A549 treated with ZK216348 at 1 μM for 4 hours (cell line): ENCODE data around the gene PRCD. TPM values are rescaled to one million over a fixed set of nuclear protein-coding genes. Genes with fewer than 3 reads are reported as not detected.

ENCODE experiments used
- total RNA-seq: library from RNA; stranded (reverse); fragments of 200-300 nt; extraction: Qiagen RNA extraction; gene quantifications from 5 replicates; pipeline ENCODE4 v1.2.3, GENCODE V29; 2022; ENCODE audit warnings: low read depth

Gene PRCD
- total RNA-seq = not detected in 5 replicates

DNA sequence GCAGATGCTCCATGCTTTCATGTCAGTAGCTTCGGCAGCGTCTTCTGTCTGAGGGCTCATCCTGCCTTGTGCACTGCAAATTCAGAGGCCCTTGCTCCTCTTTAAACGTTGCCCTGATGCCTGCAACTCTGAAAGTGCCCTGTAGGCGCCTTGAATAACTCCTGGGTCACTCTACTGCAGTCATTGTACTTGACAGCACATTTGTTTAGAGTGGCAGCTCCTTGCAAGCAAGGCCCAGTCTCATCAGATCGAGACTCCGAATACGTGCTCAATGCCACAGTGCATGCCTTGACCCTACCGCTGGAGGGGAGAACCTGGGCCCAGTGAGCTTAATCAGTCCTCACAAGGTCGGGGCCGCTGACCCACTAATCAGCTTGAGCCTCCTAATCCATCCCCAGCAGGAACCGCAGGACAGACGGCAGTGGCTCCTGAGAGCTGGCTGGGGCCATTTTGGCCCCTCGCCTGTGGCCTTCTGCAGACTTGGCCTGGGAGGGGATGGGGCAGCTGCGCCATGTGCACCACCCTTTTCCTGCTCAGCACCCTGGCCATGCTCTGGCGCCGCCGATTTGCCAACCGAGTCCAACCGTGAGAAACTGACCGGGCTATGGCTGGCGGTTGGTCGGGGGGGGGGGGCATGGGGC lies at the start of gene PRCD:
PRCD (plus strand) TSS at position 414 of the 641 bp plus-strand sequence; CDS start at position 512, 98 bp downstream.

GRCh38 chr17:76501018-76501826 lies 38.6 kb upstream of the PRCD start, which contains the start of gene RHBDF2:
Gene RHBDF2, minus strand, starts transcription at chr17:76501423. Its CDS starts 19,899 bp downstream, at chr17:76481524.

GRCh38 chr17:76537578-76538280 lies 2.1 kb upstream of the PRCD start, which contains the start of gene CYGB:
Gene CYGB, minus strand, starts transcription at chr17:76537709. Its CDS starts 167 bp downstream, at chr17:76537542.

GRCh38 chr17:76585649-76586593 lies 46.1 kb downstream of the PRCD start, which contains the start of gene ST6GALNAC2:
Gene ST6GALNAC2, minus strand, starts transcription at chr17:76585860. Its CDS starts 52 bp downstream, at chr17:76585808.

Other genes with a start within 250 kb of the PRCD start
- gene QRICH2, start 231.8 kb upstream of the PRCD start, total RNA-seq = 0.31 to 1.5 TPM (median 1.4 TPM) in 5 replicates
- 54.1 to 68.2 TPM (median 61.5 TPM) in 5 replicates for gene PRPSAP1, start 186.1 kb upstream of the PRCD start, total RNA-seq
- 31.3 to 55.5 TPM (median 45.6 TPM) in 5 replicates for gene SPHK1, start 155.4 kb upstream of the PRCD start, total RNA-seq
- 20.6 to 35.0 TPM (median 33.9 TPM) in 5 replicates for gene UBE2O, start 86.9 kb upstream of the PRCD start, total RNA-seq
- 0.29 to 0.51 TPM (median 0.37 TPM) in 4 of 5 replicates, not detected in the other for gene AANAT, start 72.4 kb upstream of the PRCD start, total RNA-seq
- 38.4 to 72.8 TPM (median 67.5 TPM) in 5 replicates for gene RHBDF2, start 38.6 kb upstream of the PRCD start, total RNA-seq
- gene CYGB, start 2.3 kb upstream of the PRCD start, total RNA-seq = 0.81 to 1.4 TPM (median 1.1 TPM) in 5 replicates
- 0.21 to 0.98 TPM (median 0.60 TPM) in 5 replicates for gene ST6GALNAC2, start 45.8 kb downstream of the PRCD start, total RNA-seq
- 0.27 to 0.60 TPM in 2 of 5 replicates, not detected in the others for gene ST6GALNAC1, start 103.7 kb downstream of the PRCD start, total RNA-seq
- 55.2 to 98.1 TPM (median 62.8 TPM) in 5 replicates for gene MXRA7, start 170.9 kb downstream of the PRCD start, total RNA-seq
- 77.4 to 84.0 TPM (median 81.2 TPM) in 5 replicates for gene JMJD6, start 186.6 kb downstream of the PRCD start, total RNA-seq
- 55.9 to 69.1 TPM (median 60.4 TPM) in 5 replicates for gene METTL23, start 186.8 kb downstream of the PRCD start, total RNA-seq
- gene SRSF2, start 197.3 kb downstream of the PRCD start, total RNA-seq = 368 to 476 TPM (median 454 TPM) in 5 replicates
- 19.9 to 21.8 TPM (median 21.0 TPM) in 5 replicates for gene MFSD11, start 198.1 kb downstream of the PRCD start, total RNA-seq